Measurements from ENCODE around the gene FBXO17.
"Not testable (repeated sequence)": the region's sequence is repeated elsewhere in the genome, so short reads cannot be mapped to it uniquely, and the experiment has no call there.

The FBXO17 gene

GRCh38 chr19:38980583-38981374 lies 5.2 kb upstream of the FBXO17 start:
- in situ Hi-C loops (cut with MboI; ENCODE audit: low sequenced_read_pairs): no loop called here

GRCh38 chr19:38979812-38980211 lies 4.3 kb upstream of the FBXO17 start:
- in situ Hi-C loops (cut with MboI; ENCODE audit: low sequenced_read_pairs): no loop called here

- in situ Hi-C loops (cut with MboI; ENCODE audit: low sequenced_read_pairs): no loop called here
These were observed 2.8 kb upstream of the FBXO17 start for GRCh38 chr19:38978326-38978689.

GRCh38 chr19:38977445-38978325 lies 2.1 kb upstream of the FBXO17 start:
- in situ Hi-C loops (cut with MboI; ENCODE audit: low sequenced_read_pairs): no loop called here

GRCh38 chr19:38975861-38976271 lies 324 bp upstream of the FBXO17 start:
- in situ Hi-C loops (cut with MboI; ENCODE audit: low sequenced_read_pairs): no loop called here

- in situ Hi-C loops (cut with MboI; ENCODE audit: low sequenced_read_pairs): no loop called here
These were observed 823 bp downstream of the FBXO17 start for GRCh38 chr19:38974624-38975213.

GRCh38 chr19:38971672-38972071 lies 3.9 kb downstream of the FBXO17 start:
- in situ Hi-C loops (cut with MboI; ENCODE audit: low sequenced_read_pairs): no loop called here

- in situ Hi-C loops (cut with MboI; ENCODE audit: low sequenced_read_pairs): no loop called here
These were observed 4.6 kb downstream of the FBXO17 start for GRCh38 chr19:38970664-38971532.

GRCh38 chr19:38966149-38966548 lies 9.4 kb downstream of the FBXO17 start:
- in situ Hi-C loops (cut with MboI; ENCODE audit: low sequenced_read_pairs): not testable (repeated sequence)

- in situ Hi-C loops (cut with MboI; ENCODE audit: low sequenced_read_pairs): no loop called here
These were observed 10.8 kb downstream of the FBXO17 start for GRCh38 chr19:38964738-38965137.

GRCh38 chr19:38959618-38960017 lies 15.9 kb downstream of the FBXO17 start:
- in situ Hi-C loops (cut with MboI; ENCODE audit: low sequenced_read_pairs): no loop called here

- in situ Hi-C loops (cut with MboI; ENCODE audit: low sequenced_read_pairs): no loop called here
These were observed 17.2 kb downstream of the FBXO17 start for GRCh38 chr19:38958301-38958700.

GRCh38 chr19:38956264-38956663 lies 19.3 kb downstream of the FBXO17 start:
- in situ Hi-C loops (cut with MboI; ENCODE audit: low sequenced_read_pairs): no loop called here

- in situ Hi-C loops (cut with MboI; ENCODE audit: low sequenced_read_pairs): no loop called here
These were observed 21.9 kb downstream of the FBXO17 start for GRCh38 chr19:38953677-38954076.

GRCh38 chr19:38952395-38953165 lies 23.0 kb downstream of the FBXO17 start:
- in situ Hi-C loops (cut with MboI; ENCODE audit: low sequenced_read_pairs): no loop called here

- in situ Hi-C loops (cut with MboI; ENCODE audit: low sequenced_read_pairs): no loop called here
These were observed 24.4 kb downstream of the FBXO17 start for GRCh38 chr19:38951187-38951586.

- in situ Hi-C loops (cut with MboI; ENCODE audit: low sequenced_read_pairs): no loop called here
These were observed 25.8 kb downstream of the FBXO17 start for GRCh38 chr19:38949580-38950367.

- in situ Hi-C loops (cut with MboI; ENCODE audit: low sequenced_read_pairs): no loop called here
These were observed 29.1 kb downstream of the FBXO17 start for GRCh38 chr19:38946229-38947010.
